Endometrial microvascular endothelial cells (primary cell): Measurements from ENCODE around the gene USB1. TPM values are rescaled to one million over a fixed set of nuclear protein-coding genes. Genes with fewer than 3 reads are reported as not detected.

Source experiments
- in situ Hi-C: cut with HindIII; loops from 2 replicates; pipeline ENCODE4 v1.10.0; 2017; ENCODE audit warnings: low sequenced_read_pairs, low pct_unique_long_range_greater_than_20kb; ENCODE audit errors: inconsistent ontology term
- total RNA-seq: library from RNA; depleted of rRNA; stranded (reverse); fragments of >200 nt; gene quantifications from one replicate; pipeline ENCODE4 v1.2.3, GENCODE V29; 2015; ENCODE audit errors: inconsistent ontology term

USB1 gene
- total RNA-seq, 1 donor from 2014 or later = 39.5 TPM

- in situ Hi-C loops = no loop called here
Observed at GRCh38 chr16:58053682-58054005, 52.4 kb downstream of the USB1 start.

GRCh38 chr16:58054289-58054688, 53.1 kb downstream of the USB1 start:
- in situ Hi-C loops = no loop called here

- in situ Hi-C loops = no loop called here
Observed at GRCh38 chr16:58056580-58056979, 55.4 kb downstream of the USB1 start.

- in situ Hi-C loops = no loop called here
Observed at GRCh38 chr16:58057121-58057520, 55.9 kb downstream of the USB1 start.

DNA sequence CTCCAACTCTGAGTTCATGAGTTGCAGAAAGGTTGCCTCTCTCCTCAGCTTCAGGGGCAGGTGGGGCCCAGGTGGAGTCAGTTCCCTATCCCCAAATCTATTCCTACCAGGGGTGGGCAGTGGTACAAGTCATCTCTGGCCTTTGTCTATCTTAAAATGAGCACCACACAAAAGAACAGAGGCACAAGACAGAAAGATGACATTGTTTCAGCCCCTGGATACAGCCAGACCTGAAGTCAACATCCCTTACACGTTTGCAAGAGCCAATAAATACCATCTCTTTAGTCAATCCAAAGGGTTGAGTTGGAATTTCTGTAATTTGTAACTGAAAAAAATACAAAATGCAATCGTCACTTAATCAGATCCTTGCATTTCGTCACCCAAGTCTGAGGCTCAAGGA, 56.6 kb downstream of the USB1 start:
- in situ Hi-C loops = no loop called here

DNA sequence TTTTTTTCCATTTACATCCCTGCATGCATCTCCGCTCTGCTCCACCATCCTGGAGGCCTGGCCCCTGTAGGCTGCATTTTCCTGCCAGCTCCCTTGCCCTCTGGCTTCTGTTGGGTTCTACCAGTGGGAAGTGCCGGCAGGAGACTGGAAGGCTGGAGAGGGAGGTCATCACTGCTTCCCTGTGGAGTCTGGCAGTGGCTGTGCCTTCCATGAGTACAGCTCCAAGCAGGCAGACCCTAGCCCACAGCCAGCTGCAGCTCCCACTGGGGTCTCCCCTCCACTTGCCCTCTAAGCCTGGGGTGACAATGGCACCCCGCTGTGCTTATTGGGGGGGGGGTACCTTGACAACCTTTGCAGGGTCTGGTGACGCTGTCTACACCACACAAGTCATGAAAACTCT, 61.6 kb downstream of the USB1 start:
- in situ Hi-C loops = no loop called here

DNA sequence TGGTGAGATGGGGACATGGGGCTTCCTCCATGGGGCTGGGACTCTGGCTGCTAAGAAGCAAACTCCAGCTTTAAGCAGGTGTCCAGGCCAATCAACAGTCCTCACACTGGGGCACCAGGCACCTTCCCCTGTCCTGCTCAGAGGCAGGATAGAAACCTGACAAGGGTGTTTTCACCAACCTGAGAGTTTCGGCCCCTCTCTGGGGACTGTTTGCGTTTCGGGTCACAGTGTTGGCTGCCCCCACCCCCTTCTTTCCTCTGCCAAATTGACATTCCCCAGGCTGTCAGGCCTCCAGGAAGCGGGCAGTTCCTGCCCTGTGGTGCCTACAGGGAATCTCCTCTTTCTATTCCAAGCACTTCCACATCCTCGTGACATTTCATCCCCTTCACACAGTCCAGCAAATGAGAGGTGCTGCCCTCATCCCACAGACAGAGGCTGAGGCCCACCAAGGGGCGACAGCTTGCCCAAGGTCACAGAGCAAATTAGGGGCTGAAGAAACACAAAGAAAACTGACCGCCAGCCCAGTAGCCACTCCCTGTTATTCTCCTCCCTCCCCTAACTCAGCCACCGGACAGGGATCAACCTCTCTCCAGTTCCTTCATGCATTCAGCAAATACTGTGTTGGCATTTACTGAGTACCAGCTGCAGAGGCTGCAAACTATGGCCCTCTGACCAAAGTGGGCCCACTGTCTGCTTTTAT, 62.3 kb downstream of the USB1 start:
- in situ Hi-C loops = no loop called here

DNA sequence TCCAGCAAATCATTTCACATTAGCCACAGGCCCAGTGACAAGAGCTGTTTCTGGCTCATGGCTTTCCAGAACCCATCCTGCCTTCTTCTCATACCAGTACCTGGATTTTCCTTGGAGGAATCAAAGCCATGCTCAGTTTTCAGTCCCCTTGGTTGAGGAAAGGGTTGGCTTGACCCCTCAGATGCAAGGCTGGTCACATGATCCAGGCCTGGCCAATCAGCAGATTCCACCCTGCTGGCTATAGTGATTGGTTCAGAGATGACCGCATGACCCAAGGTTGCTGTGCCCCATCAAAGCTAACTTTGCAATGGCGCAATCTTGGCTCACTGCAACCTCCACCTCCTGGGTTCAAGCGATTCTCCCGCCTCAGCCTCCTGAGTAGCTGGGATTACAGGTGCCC, 69.4 kb downstream of the USB1 start:
- in situ Hi-C loops = no loop called here

Other genes starting within 250 kb of the USB1 start
- 47.7 TPM for gene KIFC3, start 198.9 kb upstream of the USB1 start, total RNA-seq
- gene CNGB1, start 30.3 kb upstream of the USB1 start, total RNA-seq = not detected
- 5.2 TPM for gene ZNF319, start 735 bp upstream of the USB1 start, total RNA-seq
- gene MMP15, start 24.3 kb downstream of the USB1 start, total RNA-seq = 4.3 TPM
- gene CFAP20, start 128.0 kb downstream of the USB1 start, total RNA-seq = 94.6 TPM
- 39.8 TPM for gene CSNK2A2, start 196.7 kb downstream of the USB1 start, total RNA-seq